Muscle layer of colon (tissue), 2 donors: ENCODE results near the gene IPP.
"Not testable (repeated sequence)": the region's sequence is repeated elsewhere in the genome, so short reads cannot be mapped to it uniquely, and the experiment has no call there.

Source experiments
- H3K27ac ChIP-seq: one replicate; pipeline ENCODE4 v1.7.0; 2013; ENCODE audit warnings: low read depth, mild to moderate bottlenecking, low read length, moderate library complexity
- H3K27me3 ChIP-seq, 2 donors: one replicate each; pipeline ENCODE4 v1.7.0; 2013; ENCODE audit warnings: low read length in 2 of 2, mild to moderate bottlenecking in 2 of 2; ENCODE audit not compliant: insufficient read depth in 2 of 2, control insufficient read depth in 1 of 2
- H3K36me3 ChIP-seq: one replicate; pipeline ENCODE4 v1.7.0; 2013; ENCODE audit warnings: mild to moderate bottlenecking, low read length; ENCODE audit not compliant: insufficient read depth
- H3K4me1 ChIP-seq: one replicate; pipeline ENCODE4 v1.7.0; 2013; ENCODE audit warnings: mild to moderate bottlenecking, low read length; ENCODE audit not compliant: insufficient read depth
- H3K4me3 ChIP-seq, 2 donors: one replicate each; pipeline ENCODE4 v1.7.0; 2013; ENCODE audit warnings: low read length in 2 of 2, low read depth in 1 of 2, mild to moderate bottlenecking in 1 of 2, moderate library complexity in 1 of 2
- H3K9ac ChIP-seq: one replicate; pipeline ENCODE4 v1.7.0; 2013; ENCODE audit warnings: low read length
- H3K9me3 ChIP-seq: one replicate; pipeline ENCODE4 v1.7.0; 2013; ENCODE audit warnings: mild to moderate bottlenecking, low read length
- donor health status: abdominal sarcoma.
- donor health status: Adenocarcinoma of cecum.

The IPP gene

GRCh38 chr1:45730780-45731319 lies 19.6 kb downstream of the IPP start:
- no peak overlapping the region for H3K27ac ChIP-seq

DNA sequence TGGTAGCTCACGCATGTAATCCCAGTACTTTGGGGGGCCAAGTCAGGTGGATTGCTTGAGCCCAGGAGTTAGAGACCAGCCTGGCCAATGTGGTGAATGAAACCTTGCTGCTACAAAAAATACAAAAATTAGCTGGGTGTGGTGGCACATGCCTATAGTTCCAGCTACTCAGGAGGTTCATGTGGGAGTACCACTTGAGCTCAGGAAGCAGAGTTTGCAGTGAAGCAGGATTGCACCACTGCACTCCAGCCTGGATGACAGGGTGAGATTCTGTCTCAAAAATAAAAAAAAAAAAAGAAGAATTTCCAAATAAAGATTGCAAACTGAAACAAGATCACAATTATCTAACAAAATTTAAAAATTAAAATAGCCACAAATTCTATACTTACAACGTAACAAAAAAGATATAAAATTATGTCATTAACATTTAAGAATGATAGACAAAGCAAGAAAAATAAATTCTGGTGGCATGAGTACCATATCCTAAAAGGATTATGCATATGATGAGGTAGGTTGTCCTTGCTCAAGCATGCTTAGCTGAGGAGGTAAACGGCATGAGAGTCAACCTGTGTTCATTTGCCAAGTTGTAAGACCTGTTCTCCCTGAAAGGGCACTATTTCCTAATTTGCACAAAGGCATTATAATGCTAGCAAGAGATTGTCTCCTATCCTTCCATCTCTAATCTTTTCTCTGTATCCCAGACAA lies 20.2 kb downstream of the IPP start:
- Histone ChIP-seq H3K4me1 (no peaks in the 10 kb centered on the region), H3K9me3 (no peaks in the 10 kb centered on the region), H3K27me3 (no peaks in the 10 kb centered on the region), H3K9ac (no peak overlapping the region), H3K36me3 (no peaks in the 10 kb centered on the region), H3K27ac (no peak overlapping the region), H3K4me3 (no peak overlapping the region)

More at GRCh38 chr1:45730780-45731319, 19.6 kb downstream of the IPP start:
- Histone ChIP-seq H3K4me3 (no peak overlapping the region), H3K36me3 (no peaks in the 10 kb centered on the region), H3K27me3 (no peaks in the 10 kb centered on the region), H3K9ac (no peak overlapping the region), H3K9me3 (no peaks in the 10 kb centered on the region), H3K4me1 (no peaks in the 10 kb centered on the region)

- H3K27ac ChIP-seq, H3K27me3 ChIP-seq, H3K9me3 ChIP-seq, H3K4me1 ChIP-seq, H3K36me3 ChIP-seq, H3K4me3 ChIP-seq, H3K9ac ChIP-seq: not testable (repeated sequence)
These were observed 24.4 kb downstream of the IPP start for GRCh38 chr1:45726007-45726406.

DNA sequence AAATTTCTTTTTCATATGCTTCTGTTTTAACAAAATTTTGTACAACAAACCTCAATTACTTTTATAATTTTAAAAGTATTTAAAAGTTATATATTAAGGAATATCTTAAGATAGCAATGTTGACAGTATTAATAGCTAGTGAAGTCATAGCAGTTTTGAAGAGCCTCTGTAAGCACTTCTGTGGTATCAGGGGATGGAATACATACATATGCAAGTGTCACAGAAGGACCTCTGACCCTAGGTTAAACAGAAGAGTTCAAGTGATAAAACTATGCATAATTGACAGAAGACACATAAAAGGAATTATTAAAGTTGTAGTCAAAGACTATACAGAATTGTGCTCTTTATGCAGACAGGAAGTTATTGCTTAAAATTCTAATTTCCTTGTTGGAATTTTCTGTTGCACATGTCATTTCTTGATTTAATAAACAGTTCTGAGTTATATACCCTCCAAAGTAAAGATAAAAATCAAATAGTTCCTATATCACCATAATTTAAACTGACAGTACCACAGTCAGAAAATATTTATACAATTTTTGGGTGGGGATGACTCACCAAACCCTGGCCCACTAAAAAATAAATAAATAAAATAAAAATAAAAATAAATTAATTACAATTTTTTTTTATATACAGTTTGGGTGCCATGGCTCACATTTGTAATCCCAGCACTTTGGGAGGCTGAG lies 27.1 kb downstream of the IPP start:
- Histone ChIP-seq H3K9ac (no peak overlapping the region), H3K4me3 (no peak overlapping the region), H3K27ac (no peak overlapping the region), H3K27me3 (no peaks in the 10 kb centered on the region), H3K36me3 (no peaks in the 10 kb centered on the region), H3K4me1 (no peaks in the 10 kb centered on the region), H3K9me3 (no peaks in the 10 kb centered on the region)

DNA sequence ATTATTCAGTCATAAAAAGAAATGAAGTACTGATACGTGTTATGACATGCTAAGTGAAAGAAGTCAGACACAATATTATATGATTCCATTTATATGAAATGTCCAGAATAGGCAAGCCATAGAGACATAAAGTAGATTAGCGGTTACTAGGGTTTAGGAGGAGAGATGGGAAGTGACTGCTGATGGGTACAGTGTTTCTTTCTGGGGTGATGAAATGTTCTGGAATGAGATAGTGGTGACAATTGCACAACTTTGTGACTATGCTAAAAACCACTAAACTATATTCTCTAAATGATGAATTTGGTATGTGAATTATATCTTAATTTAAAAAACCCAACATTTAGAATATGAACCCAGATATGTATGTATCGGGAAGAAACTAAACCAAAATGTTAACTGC lies 27.6 kb downstream of the IPP start:
- Histone ChIP-seq H3K9me3 (no peaks in the 10 kb centered on the region), H3K9ac (no peak overlapping the region), H3K4me1 (no peaks in the 10 kb centered on the region), H3K36me3 (no peaks in the 10 kb centered on the region), H3K4me3 (no peak overlapping the region), H3K27me3 (no peaks in the 10 kb centered on the region), H3K27ac (no peak overlapping the region)

- Histone ChIP-seq H3K9ac (no peak overlapping the region), H3K4me1 (no peaks in the 10 kb centered on the region), H3K36me3 (no peaks in the 10 kb centered on the region), H3K9me3 (no peaks in the 10 kb centered on the region), H3K4me3 (no peak overlapping the region), H3K27me3 (no peaks in the 10 kb centered on the region), H3K27ac (no peak overlapping the region)
These were observed 29.2 kb downstream of the IPP start for GRCh38 chr1:45721207-45721606.

DNA sequence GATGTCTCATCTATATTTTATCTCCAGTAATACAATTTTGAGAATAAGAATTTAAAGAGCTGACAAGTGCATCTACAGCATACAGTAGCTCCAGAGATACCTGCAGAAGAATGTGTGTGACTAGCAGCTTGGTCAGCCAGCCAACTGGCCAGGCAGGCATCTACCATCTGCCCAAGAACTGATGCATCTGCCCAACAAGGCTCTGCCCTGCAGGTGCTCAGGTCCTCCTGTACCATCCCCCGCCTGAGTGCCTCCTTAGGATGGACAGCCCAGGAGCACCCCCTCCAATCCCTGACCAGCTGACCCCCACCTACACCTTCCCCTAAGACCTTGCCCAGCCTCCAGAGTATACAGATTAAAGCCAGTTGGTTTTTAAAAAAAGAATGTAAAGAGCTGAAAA lies 32.2 kb downstream of the IPP start:
- H3K27ac ChIP-seq = no peak overlapping the region
- H3K9ac ChIP-seq = no peak overlapping the region
- no peaks in the 10 kb centered on the region for H3K4me1 ChIP-seq
- no peaks in the 10 kb centered on the region for H3K27me3 ChIP-seq
- peaks cover 8% of the 10 kb centered on the region for H3K36me3 ChIP-seq
- no peaks in the 10 kb centered on the region for H3K9me3 ChIP-seq
- no peak overlapping the region for H3K4me3 ChIP-seq

DNA sequence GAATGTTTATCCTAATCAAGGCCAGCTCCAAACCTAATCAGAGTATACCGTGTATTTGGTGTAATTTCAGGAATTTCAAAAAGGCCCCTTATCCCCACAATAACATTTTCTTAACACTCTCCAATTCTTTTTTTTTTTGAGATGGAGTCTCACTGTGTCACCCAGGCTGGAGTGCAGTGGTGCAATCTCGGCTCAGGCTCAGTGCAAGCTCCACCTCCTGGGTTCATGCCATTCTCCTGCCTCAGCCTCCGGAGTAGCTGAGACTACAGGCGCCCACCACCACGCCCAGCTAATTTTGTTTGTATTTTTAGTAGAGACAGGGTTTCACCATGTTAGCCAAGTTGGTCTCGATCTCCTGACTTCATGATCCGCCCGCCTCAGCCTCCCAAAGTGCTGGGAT lies 33.1 kb downstream of the IPP start:
- H3K27me3 ChIP-seq, H3K36me3 ChIP-seq: not testable (repeated sequence)

DNA sequence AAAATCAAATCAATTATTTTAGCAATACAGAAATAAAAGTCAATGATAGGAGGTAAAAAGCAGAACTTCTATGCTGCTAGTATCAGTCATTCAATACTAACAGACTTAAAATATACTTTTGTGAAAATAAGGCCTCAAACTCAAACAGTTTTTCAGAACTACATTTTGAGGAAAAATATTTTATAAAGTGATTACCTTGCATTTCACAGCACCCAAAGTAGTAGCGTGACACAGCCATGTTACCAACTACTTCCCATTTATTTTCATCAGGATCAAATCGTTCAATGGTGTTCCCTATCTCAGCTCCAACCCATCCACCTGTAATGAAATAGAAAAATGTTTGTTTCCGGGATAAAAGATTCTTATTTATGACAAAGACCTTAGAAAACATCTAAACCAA lies 33.8 kb downstream of the IPP start:
- H3K9me3 ChIP-seq = no peaks in the 10 kb centered on the region
- no peak overlapping the region for H3K9ac ChIP-seq
- no peak overlapping the region for H3K27ac ChIP-seq
- H3K4me1 ChIP-seq = no peaks in the 10 kb centered on the region
- H3K4me3 ChIP-seq = no peak overlapping the region
- peaks cover 13% of the 10 kb centered on the region for H3K36me3 ChIP-seq
- H3K27me3 ChIP-seq = no peaks in the 10 kb centered on the region

More for the DNA sequence above, 33.1 kb downstream of the IPP start:
- H3K4me1 ChIP-seq, H3K9me3 ChIP-seq, H3K9ac ChIP-seq, H3K4me3 ChIP-seq, H3K27ac ChIP-seq: not testable (repeated sequence)

- Histone ChIP-seq H3K27me3 (no peaks in the 10 kb centered on the region), H3K27ac (no peak overlapping the region), H3K4me1 (no peaks in the 10 kb centered on the region), H3K9me3 (no peaks in the 10 kb centered on the region), H3K4me3 (no peak overlapping the region), H3K36me3 (peaks cover 15% of the 10 kb centered on the region), H3K9ac (no peak overlapping the region)
These were observed 36.7 kb downstream of the IPP start for GRCh38 chr1:45713711-45714110.

GRCh38 chr1:45704637-45705036 lies 45.8 kb downstream of the IPP start:
- Histone ChIP-seq H3K36me3 (peaks cover 4% of the 10 kb centered on the region), H3K9me3 (no peaks in the 10 kb centered on the region), H3K4me3 (no peak overlapping the region), H3K9ac (no peak overlapping the region), H3K4me1 (no peaks in the 10 kb centered on the region), H3K27me3 (no peaks in the 10 kb centered on the region), H3K27ac (no peak overlapping the region)

DNA sequence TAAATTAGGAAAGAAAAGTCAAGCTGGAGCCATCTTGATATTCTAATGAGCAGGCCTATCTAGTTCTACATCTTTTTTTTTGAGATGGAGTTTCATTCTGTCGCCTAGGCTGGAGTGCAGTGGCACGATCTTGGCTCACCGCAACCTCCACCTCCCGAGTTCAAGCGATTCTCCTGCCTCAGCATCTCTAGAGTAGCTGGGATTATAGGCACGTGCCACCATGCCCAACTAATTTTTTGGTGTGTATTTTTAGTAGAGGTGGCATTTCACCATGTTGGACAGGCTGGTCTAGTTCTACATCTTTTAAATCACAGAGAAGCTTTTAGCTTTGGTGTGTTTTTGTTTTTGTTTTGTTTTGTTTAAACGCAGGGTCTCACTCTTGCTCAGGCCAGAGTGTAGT lies 55.6 kb downstream of the IPP start:
- H3K9ac ChIP-seq = no peak overlapping the region
- H3K4me1 ChIP-seq = no peaks in the 10 kb centered on the region
- peaks cover 34% of the 10 kb centered on the region for H3K36me3 ChIP-seq
- no peak overlapping the region for H3K4me3 ChIP-seq
- H3K27ac ChIP-seq = no peak overlapping the region
- H3K27me3 ChIP-seq = no peaks in the 10 kb centered on the region
- H3K9me3 ChIP-seq = no peaks in the 10 kb centered on the region
